ENCODE measurements around the gene SPPL2C.

GRCh38 chr17:45824475-45824874, 20.2 kb upstream of the SPPL2C start:
- TF ChIP-seq CTCF (IDR thresholded peaks at IDR 0.05) (no peak), ZFX (IDR thresholded peaks at IDR 0.05; ENCODE audit: borderline replicate concordance) (no peak)

All from 22Rv1 (cell line).